GM12873 (cell line): ENCODE data around the gene CDK14.

Experiments used
- TF ChIP-seq, protein P1 (sequence below): IDR thresholded peaks from 2 replicates; pipeline ENCODE4 v1.5.1; 2012; ENCODE audit warnings: low read depth, mild to moderate bottlenecking, moderate library complexity, low read length, control low read depth; ENCODE audit not compliant: insufficient read depth; ENCODE audit errors: missing control alignments

CDK14 gene

DNA sequence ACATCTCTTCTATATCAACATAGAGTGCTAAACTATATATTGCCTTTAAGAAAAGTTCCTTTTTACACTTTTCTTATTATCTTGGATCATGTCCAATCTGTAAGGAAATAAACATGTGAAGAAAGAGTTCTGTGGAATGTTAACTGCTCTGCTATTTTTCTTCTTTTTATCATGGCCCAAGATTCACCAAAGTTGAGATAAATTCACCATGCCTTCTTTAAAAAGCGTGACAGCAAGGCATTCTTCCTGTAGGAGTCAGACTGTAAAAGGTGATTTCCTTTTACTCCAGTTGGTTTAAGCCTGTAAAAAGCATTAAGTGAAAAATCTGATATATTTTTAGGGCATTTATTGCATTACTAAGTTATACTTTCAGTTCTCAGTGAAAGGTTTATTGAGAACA, 502.4 kb downstream of the CDK14 start:
- TF ChIP-seq, protein P1, sequence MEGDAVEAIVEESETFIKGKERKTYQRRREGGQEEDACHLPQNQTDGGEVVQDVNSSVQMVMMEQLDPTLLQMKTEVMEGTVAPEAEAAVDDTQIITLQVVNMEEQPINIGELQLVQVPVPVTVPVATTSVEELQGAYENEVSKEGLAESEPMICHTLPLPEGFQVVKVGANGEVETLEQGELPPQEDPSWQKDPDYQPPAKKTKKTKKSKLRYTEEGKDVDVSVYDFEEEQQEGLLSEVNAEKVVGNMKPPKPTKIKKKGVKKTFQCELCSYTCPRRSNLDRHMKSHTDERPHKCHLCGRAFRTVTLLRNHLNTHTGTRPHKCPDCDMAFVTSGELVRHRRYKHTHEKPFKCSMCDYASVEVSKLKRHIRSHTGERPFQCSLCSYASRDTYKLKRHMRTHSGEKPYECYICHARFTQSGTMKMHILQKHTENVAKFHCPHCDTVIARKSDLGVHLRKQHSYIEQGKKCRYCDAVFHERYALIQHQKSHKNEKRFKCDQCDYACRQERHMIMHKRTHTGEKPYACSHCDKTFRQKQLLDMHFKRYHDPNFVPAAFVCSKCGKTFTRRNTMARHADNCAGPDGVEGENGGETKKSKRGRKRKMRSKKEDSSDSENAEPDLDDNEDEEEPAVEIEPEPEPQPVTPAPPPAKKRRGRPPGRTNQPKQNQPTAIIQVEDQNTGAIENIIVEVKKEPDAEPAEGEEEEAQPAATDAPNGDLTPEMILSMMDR, result no peak

DNA sequence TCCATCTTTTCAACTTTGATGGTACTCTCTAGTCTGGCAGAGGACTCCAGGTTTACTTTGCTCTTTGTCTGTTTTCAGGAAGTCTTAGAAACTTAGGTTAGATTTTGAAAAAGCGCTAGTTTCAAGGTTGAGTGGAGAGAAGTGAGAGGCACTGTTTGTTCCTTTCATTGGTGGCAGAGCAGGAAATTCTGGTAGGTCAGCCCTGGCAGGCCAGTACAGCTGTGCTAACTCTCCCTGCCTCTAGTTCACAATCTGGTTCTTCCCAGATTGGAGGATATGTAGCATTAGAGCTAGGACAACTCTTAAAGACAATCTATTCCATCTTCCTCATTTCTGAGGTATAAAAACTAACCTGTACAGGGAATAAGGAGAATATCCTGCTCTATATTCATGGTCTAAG, 507.2 kb downstream of the CDK14 start:
- TF ChIP-seq, protein P1, result no peak

DNA sequence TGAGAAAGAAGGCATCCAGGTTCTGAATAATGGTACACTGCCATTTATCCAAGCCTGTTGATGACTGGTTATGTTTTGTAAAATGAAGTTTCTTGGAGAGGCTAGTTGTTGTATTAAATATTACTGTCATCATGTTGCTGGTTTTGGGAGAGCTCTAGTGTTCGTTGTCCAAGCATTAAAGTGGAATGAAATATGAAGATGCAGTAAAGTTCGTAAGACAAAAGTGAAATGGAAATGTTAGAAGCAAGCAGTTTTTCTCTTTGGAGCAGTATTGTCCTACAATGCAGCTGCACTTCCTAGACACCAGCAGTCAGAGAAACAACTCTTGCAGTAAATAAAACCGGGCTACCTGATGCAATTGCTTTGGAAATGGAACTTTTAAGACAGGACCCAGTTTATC, 511.3 kb downstream of the CDK14 start:
- TF ChIP-seq, protein P1, result no peak

DNA sequence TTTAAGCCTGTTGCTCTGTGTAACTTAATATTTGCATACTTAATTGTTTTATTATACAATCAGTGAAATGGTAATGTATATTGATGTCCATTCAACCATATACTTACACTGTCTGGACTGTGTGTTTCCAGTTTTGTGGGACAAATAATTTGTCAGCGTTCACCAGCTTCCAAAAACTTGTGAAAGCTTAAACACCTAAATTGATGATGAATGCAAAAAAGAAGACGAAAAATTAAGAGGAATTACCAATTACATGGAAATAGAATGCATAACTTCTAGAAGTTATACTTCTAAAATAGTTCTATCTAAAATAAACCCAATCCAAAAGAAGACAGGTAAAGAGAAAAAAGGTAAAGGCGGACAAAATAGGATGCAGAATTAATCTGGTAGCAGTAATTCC, 513.1 kb downstream of the CDK14 start:
- TF ChIP-seq, protein P1, result no peak

DNA sequence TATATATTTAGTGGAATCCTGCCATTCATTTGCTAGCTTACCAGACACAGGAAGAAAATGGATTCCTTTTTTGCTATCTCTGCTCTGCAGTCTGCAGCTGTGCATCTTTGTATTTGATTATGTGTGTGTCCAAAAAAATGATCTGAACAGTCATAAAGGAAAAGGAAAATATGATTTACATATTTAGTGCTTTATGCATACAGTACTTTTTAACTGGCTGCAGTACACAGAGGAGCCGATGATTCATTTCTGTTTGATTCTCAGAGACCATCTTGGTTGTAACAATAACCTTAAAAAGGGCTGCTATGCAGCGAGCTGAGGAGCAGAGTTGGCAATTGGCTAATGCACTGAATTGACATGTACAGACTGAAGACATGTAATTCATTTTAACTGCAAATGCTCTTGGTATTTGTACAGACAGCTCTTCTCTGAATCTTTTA, 516.8 kb downstream of the CDK14 start:
- TF ChIP-seq, protein P1, result no peak

DNA sequence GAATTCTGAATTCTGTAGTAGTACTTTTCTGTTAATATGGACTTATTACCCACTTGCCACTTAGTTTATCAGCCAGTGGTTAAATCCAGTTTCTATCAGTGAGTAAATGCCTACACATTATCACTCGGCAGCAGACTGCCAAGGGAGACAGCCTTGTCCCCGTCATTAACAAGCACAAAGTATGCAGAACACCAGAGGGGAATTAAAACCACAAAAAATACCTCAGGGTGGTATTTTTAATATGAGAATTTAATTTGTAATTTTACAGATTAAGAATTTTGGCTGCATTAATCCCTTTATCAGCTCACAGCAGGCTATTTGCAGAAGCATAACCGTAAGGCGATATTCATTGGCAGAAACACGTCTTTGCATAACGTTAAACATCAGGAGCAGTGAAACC, 518.1 kb downstream of the CDK14 start:
- TF ChIP-seq, protein P1, result no peak

DNA sequence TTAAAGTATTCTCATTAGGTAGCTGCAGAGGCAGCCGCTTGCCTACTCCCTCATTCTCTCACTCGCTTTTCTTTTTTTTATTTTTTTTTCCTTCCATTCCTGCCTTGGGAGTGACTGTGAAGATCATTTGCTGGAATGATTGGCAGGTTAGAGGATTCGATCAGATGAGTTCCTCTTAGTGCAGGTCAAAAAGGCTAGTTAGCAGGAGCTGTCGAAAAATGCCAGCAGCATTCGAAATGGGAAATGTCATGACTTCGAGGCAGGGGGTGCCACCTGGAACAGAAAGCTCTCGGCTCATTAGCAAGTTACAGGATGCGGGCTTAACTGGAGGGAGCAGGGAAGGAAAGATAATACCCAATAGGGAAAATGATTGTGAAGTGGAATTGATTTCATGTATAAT, 530.6 kb downstream of the CDK14 start:
- TF ChIP-seq, protein P1, result no peak
